ENCODE measurements around the gene DUSP16.
"Not testable (repeated sequence)": the region's sequence is repeated elsewhere in the genome, so short reads cannot be mapped to it uniquely, and the experiment has no call there.

The DUSP16 gene

DNA sequence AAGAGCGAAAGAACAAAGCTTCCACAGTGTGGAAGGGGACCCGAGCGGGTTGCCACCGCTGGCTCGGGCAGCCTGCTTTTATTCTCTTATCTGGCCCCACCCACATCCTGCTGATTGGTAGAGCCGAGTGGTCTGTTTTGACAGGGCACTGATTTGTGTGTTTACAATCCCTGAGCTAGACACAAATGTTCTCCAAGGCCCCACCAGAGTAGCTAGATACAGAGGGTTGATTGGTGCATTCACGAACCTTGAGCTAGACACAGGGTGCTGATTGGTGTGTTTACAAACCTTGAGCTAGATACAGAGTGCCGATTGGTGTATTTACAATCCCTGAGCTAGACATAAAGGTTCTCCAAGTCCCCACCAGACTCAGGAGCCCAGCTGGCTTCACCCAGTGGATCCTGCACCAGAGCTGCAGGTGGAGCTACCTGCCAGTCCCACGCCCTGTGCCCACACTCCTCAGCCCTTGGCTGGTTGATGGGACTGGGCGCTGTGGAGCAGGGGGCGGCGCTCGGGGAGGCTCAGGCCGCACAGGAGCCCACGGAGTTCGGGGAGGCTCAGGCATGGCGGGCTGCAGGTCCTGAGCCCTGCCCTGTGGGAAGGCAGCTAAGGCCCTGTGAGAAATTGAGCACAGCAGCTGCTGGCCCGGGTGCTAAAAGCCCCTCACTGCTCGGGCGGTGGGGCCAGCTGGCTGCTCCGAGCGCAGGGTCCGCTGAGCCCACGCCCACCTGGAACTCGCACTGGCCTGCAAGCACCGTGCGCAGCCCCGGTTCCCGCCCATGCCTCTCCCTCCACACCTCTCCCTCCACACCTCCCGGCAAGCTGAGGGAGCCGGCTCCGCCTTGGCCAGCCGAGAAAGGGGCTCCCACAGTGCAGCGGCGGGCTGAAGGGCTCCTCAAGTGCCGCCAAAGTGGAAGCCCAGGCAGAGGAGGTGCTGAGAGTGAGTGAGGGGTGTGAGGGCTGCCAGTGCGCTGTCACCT, 90.4 kb downstream of the DUSP16 start:
- DNase-seq = not testable (repeated sequence)

DNA sequence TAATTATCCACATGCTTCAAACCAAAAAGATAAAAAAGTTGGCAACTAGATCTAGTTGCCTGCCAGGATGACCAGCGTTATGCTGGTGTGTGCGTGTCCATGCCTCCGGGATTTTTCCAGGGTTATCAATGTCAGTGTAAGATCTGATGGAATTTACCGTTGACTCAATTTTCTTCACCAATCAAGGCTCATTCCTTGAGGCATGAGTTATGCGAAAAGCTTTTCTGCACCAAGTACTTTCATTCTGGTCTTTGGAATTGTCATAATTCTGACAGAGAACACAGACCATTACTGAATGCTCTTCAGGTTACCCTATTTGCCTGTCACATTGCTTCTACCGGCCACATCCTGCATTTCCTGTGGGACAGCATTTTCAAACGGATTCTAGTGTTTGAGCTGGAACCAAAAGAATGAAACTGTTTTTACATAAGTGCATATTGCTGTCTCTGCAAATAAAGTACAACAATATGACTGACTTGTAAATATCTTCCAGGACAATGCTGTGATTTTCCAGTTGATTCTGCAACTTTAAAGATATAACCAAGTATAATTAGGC, 91.8 kb downstream of the DUSP16 start:
- DNase-seq = no peak

DNA sequence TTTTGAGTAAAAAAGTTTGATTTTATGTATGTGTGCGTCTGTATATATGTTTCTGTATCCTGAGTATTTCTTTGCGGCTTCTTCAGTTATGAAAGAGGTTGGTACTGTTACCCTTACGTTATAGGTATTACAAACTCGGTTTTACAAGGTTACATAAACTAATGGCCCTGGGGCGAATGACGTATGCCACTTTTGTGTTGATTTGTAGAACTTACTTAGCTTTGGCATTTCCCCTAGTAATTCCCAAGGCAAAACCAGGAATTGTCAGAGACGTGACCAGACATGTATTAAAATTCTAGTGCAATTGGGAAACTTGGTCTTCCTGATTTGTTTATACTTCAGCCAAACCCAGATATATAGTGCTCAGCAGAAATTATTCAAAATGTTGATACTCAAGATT, 93.3 kb downstream of the DUSP16 start:
- no peak for DNase-seq

DNA sequence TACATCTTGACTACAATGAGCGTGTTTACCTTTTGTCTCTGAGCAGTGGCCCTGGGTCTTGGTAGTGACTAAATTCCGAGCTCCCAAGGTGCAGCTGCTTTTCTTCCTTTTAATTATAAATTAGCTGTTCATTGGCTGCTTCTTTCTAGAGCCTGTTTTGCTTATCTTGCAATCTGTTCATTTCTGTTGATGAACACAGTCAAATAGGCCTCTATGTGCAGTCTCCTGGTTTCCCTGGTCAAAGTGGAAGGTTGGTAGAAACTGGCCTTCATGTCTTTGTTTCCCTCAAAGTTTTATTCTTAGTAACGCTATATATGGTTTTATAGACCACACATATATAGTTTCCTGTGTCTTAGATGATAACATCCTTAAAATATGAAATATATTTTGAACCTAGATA, 94.1 kb downstream of the DUSP16 start:
- no peak for DNase-seq

DNA sequence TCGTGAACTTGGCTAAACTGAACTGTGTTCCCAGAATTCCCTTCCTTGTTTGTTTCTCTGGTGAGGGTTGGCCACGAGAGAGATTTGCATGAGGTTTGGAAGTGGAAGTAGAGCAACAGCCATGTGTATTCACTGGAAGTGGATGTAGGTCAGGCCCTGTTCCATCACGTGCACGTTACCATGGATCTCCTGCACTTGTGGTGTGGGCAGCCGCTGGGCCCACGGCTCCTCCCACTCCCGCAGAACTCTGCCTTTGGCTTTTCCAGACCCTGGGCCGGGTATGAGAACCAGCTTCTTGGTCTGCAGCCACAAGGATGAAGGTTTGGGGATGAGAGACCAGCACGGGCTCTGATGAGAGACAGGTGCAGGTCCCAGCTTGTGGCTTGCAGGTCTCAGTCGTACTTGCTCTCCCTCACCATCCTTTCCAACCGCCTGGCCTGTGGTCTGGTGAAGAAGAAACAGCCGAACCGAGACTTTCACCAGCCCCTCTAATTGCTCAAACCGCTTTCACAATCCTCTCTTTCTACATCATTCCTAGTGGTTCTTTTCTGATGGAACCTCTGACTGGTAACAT, 94.9 kb downstream of the DUSP16 start:
- DNase-seq = peak in 37 of 56 donors; percentile 6 to 73 (median 34)

DNA sequence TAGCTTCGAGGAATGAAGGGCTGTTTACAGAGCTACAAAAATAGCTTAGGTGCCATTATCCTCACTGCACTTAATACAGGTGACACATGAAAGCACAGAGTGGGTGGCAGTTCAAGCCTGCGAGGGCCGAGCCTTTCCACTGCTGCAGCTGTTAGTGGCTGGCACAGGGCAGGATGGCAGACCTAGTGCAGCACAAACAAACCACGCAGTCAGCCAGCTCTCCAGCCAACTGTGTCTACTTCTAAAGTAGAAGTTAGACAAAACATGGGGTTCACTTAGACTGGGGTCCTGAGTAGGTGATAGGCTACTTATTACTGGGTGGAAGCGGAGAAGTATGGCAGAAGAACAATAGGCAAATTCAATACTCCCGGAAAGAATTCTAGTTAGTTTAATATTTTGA, 95.4 kb downstream of the DUSP16 start:
- peak in 5 of 56 donors; percentile 13 to 34 (median 20) for DNase-seq

DNA sequence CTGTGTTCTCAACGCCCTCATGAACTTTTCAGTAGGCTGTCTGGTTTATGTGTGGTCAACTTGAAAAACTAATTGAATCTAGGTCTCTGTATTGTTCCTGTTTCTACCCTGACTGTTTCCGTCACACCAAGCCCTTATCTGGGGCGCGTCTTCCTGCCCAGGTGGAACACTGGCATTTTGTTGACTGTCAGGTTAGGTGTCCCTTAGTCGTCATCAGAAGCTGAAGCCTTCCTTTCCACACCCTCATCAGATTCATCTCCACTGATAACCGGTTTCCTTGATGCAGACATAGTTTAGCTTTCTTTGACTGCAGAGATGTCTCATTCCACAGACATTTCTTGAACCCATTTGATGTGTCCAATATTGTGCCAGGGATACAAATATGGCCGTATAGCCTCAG, 96.5 kb downstream of the DUSP16 start:
- no peak for DNase-seq

DNA sequence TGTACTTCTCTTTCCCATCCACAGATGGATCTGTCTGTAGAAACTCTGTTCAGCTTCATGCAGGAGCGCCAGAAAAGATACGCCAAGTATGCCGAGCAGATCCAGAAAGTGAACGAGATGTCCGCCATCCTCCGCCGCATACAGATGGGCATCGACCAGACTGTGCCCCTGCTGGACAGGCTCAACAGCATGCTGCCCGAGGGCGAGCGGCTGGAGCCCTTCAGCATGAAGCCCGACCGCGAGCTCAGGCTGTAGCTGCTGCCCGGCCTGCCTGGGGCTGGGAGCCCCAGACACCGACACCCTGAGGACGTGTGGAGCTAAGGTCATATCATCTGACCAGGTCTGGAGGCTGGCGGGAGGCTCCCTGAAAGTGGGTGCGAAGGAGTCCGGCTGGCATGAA, 97.1 kb downstream of the DUSP16 start:
- DNase-seq = no peak

DNA sequence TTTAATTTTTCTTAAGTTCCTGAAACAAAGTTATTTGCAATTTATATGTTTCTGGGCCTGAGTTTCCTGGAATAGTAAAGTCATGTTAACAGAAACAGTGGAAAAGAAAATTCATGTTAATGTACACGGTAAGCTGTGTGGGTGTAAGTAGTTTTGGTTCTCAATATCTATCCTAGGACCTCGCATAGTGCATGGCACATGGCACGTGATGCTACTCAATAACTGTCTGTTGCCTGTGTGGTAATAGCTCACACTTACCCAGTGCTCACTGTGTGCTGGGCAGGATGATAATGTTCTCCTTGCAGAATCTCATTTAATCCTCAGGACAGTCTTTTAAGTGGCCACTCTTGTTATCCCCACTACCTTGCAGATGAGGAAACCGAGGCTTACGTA, 100.7 kb downstream of the DUSP16 start:
- no peak for DNase-seq

DNA sequence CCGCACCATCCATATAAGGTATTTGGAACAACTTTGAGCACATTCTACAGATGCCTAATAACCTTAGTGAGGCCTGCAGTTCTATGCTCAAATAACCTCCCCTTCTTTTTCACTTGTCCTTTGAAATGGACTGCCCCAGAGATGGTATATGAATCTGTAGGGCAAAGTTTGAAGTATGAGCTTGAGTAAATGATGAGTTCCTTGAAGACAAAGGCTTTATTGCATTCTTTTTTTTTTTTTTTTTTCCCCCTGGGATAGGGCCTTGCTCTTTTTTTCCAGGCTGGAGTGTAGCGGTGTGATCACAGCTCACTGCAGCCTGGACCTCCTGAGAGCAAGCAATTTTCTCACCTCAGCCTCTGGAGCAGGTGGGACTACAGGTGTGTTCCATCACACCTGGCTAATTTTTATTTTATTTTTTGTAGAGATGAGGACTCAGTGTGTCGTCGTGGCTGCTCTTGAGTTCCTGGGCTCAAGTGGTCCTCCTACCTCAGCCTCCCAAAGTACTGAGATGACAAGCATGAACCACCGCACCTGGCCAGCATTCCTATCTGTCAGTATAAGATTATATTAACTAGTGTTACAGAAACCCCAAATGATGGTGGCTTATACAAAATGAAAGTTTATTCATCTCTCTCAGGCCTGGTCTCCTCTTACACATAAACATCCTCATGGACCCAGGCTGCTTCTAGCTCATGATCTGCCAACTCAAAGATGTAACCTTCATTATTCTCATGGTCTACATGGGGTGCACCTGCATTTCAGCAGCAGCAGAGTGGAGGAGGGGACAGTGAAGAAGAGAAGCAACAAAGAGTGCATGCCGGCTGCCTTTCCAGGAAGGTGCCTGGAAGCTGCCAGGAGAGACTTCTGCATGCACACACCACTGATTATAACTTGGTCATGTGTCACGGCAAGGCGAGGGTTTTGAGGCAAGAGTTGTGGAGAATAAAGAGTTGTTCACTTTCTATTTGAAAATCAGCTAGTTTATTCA, 101.4 kb downstream of the DUSP16 start:
- no peak for DNase-seq

DNA sequence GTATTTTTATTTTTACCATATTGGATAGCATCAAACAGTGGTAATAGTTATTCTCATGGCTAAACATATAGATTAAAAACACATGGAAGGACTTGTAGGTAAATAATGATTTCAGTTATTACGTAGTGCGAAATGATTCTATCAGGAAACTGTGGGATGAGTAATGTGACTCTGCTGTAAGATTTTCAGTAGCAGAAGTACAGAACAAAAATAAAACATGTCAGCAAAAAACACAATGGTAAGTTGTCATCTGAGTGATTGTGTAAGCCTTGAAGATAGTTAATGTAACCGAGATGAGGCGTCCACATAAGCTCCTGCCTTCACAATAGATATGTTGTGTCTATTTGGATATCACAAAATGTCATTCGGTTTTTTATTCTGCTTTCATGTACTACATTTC, 106.0 kb downstream of the DUSP16 start:
- no peak for DNase-seq

DNA sequence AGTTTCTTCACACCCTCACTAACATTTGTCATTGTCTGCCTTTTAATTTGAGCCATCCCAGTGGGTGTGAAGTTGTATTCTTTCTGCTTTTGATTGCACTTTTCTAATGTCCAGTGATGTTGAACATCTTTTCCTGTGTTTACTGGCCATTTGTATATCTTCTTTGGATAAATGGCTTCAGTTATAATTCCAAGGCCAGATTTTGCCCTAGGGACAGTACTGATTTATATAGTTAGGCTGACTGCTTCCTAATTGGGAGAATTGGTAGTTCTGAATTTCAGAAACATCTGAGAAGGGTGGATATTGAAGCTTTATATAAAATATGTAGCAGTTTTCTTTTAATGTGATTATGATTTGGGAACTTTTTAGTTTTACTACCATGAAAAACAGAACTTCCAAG, 108.3 kb downstream of the DUSP16 start:
- no peak for DNase-seq

DNA sequence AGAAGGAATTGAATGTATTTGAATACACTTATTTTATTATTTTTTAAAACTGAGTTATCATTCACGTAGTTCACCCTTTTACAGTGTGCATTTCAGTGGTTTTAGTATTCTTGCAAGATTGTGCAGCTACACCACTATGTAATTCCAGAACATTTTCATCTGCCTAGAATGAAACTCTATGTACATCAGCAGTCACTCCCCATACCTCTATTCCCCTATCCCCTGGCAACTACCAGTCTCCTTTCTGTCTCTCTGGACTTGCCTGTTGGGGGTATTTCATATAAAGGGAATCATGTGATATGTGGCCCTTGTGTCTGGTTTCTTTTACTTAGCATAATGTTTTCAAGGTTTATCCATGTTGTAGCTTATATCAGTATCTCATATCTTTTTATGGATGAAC, 109.0 kb downstream of the DUSP16 start:
- DNase-seq = no peak

DNA sequence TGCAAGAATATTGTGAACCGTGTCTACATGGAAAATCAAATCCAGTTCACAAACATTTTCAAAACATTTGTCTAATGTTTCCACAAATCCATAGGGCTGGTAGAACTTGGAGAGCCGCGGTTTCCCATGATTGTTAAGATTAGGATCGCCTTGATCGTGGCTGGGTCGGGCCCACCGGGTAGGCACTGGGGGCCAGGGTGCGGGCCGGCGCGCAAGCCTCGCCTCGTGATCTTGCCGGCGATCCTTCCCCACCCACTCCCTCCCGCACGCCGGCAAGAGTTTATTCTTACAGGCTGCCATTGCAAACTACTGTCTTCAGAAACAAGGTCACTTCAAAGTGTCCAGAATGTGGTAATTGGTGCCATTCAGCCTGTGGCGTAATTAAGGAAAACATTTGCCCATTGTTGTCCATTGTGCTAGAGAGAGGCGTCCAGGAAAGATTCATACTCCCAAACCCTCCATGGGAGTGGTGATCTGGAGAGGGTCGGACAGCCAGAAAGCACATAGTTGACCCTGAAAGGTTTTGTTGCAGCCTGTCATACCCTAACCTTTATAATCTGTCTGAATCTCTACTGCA, 110.2 kb downstream of the DUSP16 start:
- DNase-seq = no peak

DNA sequence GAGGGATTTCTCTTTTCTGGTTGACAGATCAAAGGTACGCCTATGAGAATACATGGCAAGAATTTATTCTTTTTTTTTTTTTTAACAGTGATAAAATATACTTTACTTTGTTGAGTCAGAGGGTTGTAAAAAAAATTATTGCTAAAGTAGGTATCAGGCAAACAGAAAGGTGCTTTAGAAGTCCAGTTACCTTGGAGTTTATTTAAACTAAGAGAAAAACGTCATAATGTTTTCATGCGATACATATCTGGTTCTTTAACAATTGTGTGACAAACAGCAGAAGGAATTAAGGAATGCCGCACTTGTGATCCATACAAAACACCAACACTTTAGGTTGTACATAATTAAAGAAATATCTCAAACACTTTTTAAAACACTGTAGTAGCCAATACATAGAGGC, 111.6 kb downstream of the DUSP16 start:
- no peak for DNase-seq

DNA sequence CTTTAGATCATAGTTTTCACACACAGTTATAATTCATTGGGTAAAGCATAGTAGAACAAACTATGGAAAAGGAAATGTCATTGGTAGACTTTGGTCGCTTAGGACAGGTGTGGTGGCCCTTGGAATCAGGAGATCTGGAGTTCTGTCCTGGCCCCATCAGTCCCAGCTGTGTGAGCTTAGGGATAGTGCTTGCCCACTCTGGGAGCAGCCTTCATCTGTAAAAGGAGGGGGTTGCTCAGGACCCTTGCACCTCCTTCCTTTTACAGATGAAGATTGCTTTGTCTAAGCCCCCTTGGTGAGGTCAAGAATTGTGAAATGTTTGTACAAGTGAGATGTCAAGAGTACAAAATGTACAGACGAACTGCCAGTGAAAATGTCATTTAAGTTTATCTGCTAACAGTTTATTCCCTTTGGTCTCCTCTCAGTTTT, 112.6 kb downstream of the DUSP16 start:
- DNase-seq = no peak

DNA sequence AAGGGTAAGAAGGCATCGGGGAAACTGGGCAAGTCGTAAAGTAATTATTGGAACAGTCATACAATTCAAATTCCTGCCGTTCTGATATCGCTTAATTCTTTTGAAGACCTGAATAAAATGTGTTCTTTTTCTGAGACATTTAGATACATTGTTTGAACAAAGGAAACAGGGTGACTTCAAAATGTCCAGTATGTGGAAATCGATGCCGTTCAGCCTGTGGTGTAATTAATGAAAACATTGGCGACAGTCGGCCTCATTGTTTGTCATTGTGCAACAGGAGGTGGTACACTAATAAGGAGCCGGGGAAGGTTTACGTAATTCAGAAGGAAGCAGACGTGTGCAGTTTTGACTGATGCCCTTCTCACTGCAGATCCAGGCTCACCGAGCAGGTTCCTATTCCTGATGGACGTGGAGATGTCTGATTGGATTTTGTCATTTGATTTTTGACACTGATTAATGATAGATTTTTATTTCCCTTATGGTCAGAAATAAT, 113.1 kb downstream of the DUSP16 start:
- DNase-seq = no peak

DNA sequence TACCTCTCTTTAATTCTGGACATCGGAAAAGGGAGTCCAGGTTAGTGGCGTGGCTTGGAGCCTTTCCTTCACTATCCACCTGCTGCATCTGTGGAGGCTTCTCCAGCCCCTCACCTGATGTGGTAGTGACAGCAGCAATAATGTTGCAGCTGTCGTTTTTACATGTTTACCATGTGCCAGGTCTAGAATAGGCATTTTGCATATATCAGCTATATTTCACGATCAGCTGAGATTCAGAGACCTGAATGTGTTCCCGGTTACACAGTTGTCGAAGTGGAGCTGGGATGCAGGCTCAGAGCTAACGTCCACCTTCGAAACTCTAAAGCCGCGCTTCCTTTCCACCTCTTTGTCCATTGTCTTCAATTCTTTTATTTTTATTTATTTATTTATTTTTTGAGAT, 114.8 kb downstream of the DUSP16 start:
- no peak for DNase-seq

DNA sequence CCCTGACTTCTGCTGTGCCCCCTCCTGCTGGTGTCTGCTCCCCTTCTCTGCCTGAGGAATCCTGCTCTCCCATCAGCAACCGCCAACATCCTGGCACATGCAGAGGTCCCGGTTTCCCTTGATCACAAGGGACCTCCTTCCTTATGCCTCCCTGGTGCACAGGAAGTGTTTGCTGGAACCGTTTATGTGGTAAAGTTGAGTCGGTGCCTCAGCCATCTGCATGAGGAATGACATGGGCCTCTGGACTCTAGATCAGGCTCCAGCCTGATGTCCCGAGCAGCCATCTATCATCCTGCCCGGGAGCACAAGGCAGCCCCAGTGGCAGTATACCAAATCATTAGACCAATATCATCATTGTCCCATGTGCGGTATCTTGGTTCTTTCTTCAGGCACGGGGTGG, 115.4 kb downstream of the DUSP16 start:
- DNase-seq = no peak

DNA sequence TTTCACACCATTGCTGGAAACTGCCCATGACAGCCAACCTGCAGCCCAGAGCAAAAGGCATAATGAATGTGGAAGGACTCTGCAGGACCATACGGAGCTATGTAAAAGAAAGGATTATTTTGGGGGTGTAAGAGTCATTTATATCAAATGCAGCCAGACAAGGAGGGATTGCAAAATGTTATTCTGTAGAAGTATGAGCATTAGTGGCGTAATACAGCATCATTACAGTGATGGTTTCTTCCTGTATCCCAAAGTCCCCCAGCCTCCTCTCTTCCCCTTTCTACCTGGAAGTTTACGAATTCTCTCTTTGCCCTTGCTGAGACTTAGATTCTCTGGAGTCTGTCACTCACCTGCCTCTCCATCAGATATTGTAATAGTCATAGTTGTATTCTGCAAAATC, 115.9 kb downstream of the DUSP16 start:
- DNase-seq = no peak

DNA sequence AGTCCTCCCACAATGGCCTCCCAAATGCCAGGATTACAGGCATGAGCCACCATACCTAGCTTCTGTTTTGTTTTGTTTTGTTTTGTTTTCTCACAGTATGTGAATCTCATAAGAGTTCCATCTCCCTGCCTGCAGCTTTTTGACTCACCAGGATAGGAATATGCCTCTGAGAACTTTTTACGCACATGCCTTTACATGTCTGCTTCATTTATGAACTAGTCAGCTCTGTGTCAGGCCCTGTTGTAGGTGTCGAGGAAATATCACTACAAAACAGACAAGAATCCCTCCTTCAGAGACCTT, 116.8 kb downstream of the DUSP16 start:
- no peak for DNase-seq

All from amygdala (tissue), 56 donors.